HFFc6 (cell line): ENCODE measurements around the gene TEX29. TPM values are rescaled to one million over a fixed set of nuclear protein-coding genes. Genes with fewer than 3 reads are reported as not detected.

Source experiments
- DNase-seq: peaks from one replicate; pipeline ENCODE4 v3.0.0-alpha.2; 2018
- H3K27ac Mint-ChIP-seq: 2 replicates; pipeline ENCODE4 v1.8.0; 2020; ENCODE audit warnings: mild to moderate bottlenecking, mixed read lengths
- H3K27me3 Mint-ChIP-seq: 2 replicates; pipeline ENCODE4 v1.8.0; 2021; ENCODE audit warnings: mild to moderate bottlenecking, moderate library complexity, mixed read lengths; ENCODE audit not compliant: insufficient read depth
- H3K36me3 Mint-ChIP-seq: 2 replicates; pipeline ENCODE4 v1.8.0; 2021; ENCODE audit warnings: low read depth, mixed read lengths
- H3K4me1 Mint-ChIP-seq: 2 replicates; pipeline ENCODE4 v1.8.0; 2020; ENCODE audit warnings: low read depth, mixed read lengths
- H3K4me3 Mint-ChIP-seq: 2 replicates; pipeline ENCODE4 v1.8.0; 2020; ENCODE audit warnings: mild to moderate bottlenecking, moderate library complexity, mixed read lengths
- H3K9me3 Mint-ChIP-seq: 2 replicates; pipeline ENCODE4 v1.8.0; 2020; ENCODE audit warnings: mild to moderate bottlenecking, mixed read lengths
- CTCF ChIP-seq: fragments of 200-600 bp; sonication (generic); IDR thresholded peaks from 2 replicates; pipeline ENCODE4 v1.5.0; 2021; ENCODE audit warnings: antibody characterized with exemption, mild to moderate bottlenecking
- total RNA-seq, 6 experiments: library from RNA; stranded (reverse); fragmentation: NEBNext Ultra II Directional; extraction: Animal tissue kit (Norgen Biotek cat#: 25700); gene quantifications; 2 replicates in 1 of 6; 3 replicates in 5 of 6; pipeline ENCODE4 v1.2.3, GENCODE V29; 2021

TEX29 gene
- total RNA-seq, 6 experiments from 2014 or later: 0.41 TPM; not detected in 5

GRCh38 chr13:111326981-111327642 is 6.7 kb downstream of the TEX29 start:
- no peak overlapping the region for H3K27ac Mint-ChIP-seq
- no peak for DNase-seq
- TF ChIP-seq CTCF: no peak
- no peaks in the 10 kb centered on the region for H3K36me3 Mint-ChIP-seq
- no peak overlapping the region for H3K4me3 Mint-ChIP-seq
- H3K4me1 Mint-ChIP-seq: no peaks in the 10 kb centered on the region
- no peaks in the 10 kb centered on the region for H3K9me3 Mint-ChIP-seq
- H3K27me3 Mint-ChIP-seq: peaks cover 26% of the 10 kb centered on the region

GRCh38 chr13:111327730-111328573 is 7.5 kb downstream of the TEX29 start:
- H3K4me1 Mint-ChIP-seq: no peaks in the 10 kb centered on the region
- no peak overlapping the region for H3K4me3 Mint-ChIP-seq
- no peaks in the 10 kb centered on the region for H3K36me3 Mint-ChIP-seq
- no peak for TF ChIP-seq CTCF
- no peak overlapping the region for H3K27ac Mint-ChIP-seq
- DNase-seq: no peak
- peaks cover 26% of the 10 kb centered on the region for H3K27me3 Mint-ChIP-seq
- H3K9me3 Mint-ChIP-seq: no peaks in the 10 kb centered on the region

GRCh38 chr13:111328574-111329410 is 8.3 kb downstream of the TEX29 start:
- Mint-ChIP-seq H3K4me1 (no peaks in the 10 kb centered on the region), H3K27ac (no peak overlapping the region)
- TF ChIP-seq CTCF: no peak

GRCh38 chr13:111329641-111330040 is 9.2 kb downstream of the TEX29 start:
- H3K36me3 Mint-ChIP-seq: no peaks in the 10 kb centered on the region
- H3K4me1 Mint-ChIP-seq: no peaks in the 10 kb centered on the region
- no peaks in the 10 kb centered on the region for H3K9me3 Mint-ChIP-seq
- H3K27me3 Mint-ChIP-seq: peaks cover 18% of the 10 kb centered on the region
- no peak for DNase-seq
- TF ChIP-seq CTCF: no peak
- no peak overlapping the region for H3K4me3 Mint-ChIP-seq
- no peak overlapping the region for H3K27ac Mint-ChIP-seq

More at GRCh38 chr13:111328574-111329410, 8.3 kb downstream of the TEX29 start:
- Mint-ChIP-seq H3K36me3 (no peaks in the 10 kb centered on the region), H3K9me3 (no peaks in the 10 kb centered on the region), H3K4me3 (no peak overlapping the region), H3K27me3 (peaks cover 26% of the 10 kb centered on the region)
- DNase-seq: no peak

- H3K27me3 Mint-ChIP-seq: peaks cover 16% of the 10 kb centered on the region
Observed at GRCh38 chr13:111330066-111330610, 9.7 kb downstream of the TEX29 start.

More at GRCh38 chr13:111330066-111330610, 9.7 kb downstream of the TEX29 start:
- no peak overlapping the region for H3K4me3 Mint-ChIP-seq
- no peaks in the 10 kb centered on the region for H3K9me3 Mint-ChIP-seq
- H3K27ac Mint-ChIP-seq: no peak overlapping the region
- TF ChIP-seq CTCF: no peak
- no peaks in the 10 kb centered on the region for H3K36me3 Mint-ChIP-seq
- no peaks in the 10 kb centered on the region for H3K4me1 Mint-ChIP-seq
- DNase-seq: no peak
